Activated T-cell treated with anti-CD3 and anti-CD28 coated beads, Interleukin-2, amount 50 U/mL, for 48 hours (primary cell): ENCODE measurements around the gene OSBP2.

Experiments
- DNase-seq, 2 experiments: peaks; one replicate each; pipeline ENCODE4 v3.0.0-alpha.2; 2020

OSBP2 gene

GRCh38 chr22:30909306-30909705 lies 214.6 kb downstream of the OSBP2 start:
- DNase-seq: no peak

GRCh38 chr22:30910358-30910757 lies 215.7 kb downstream of the OSBP2 start:
- no peak for DNase-seq

- DNase-seq: no peak
Observed at GRCh38 chr22:30918761-30919160, 224.1 kb downstream of the OSBP2 start.

- no peak for DNase-seq
Observed at GRCh38 chr22:30919973-30920372, 225.3 kb downstream of the OSBP2 start.

GRCh38 chr22:30920407-30920806 lies 225.7 kb downstream of the OSBP2 start:
- DNase-seq: peak; percentile 90 to 93

GRCh38 chr22:30921108-30921507 lies 226.4 kb downstream of the OSBP2 start:
- DNase-seq: no peak

- peak; percentile 77 to 81 for DNase-seq
Observed at GRCh38 chr22:30922151-30922611, 227.5 kb downstream of the OSBP2 start.

GRCh38 chr22:30923168-30923900 lies 228.7 kb downstream of the OSBP2 start:
- DNase-seq: no peak

- no peak for DNase-seq
Observed at GRCh38 chr22:30925667-30926066, 231.0 kb downstream of the OSBP2 start.

- DNase-seq: no peak
Observed at GRCh38 chr22:30926706-30927105, 232.0 kb downstream of the OSBP2 start.

GRCh38 chr22:30927806-30928205 lies 233.1 kb downstream of the OSBP2 start:
- no peak for DNase-seq

- DNase-seq: no peak
Observed at GRCh38 chr22:30928401-30928800, 233.7 kb downstream of the OSBP2 start.

- DNase-seq: no peak
Observed at GRCh38 chr22:30930228-30930627, 235.6 kb downstream of the OSBP2 start.

GRCh38 chr22:30931541-30932300 lies 237.0 kb downstream of the OSBP2 start:
- DNase-seq: no peak

- no peak for DNase-seq
Observed at GRCh38 chr22:30932661-30933060, 238.0 kb downstream of the OSBP2 start.

- DNase-seq: no peak
Observed at GRCh38 chr22:30933457-30933856, 238.8 kb downstream of the OSBP2 start.

GRCh38 chr22:30934053-30934452 lies 239.4 kb downstream of the OSBP2 start:
- no peak for DNase-seq

GRCh38 chr22:30940685-30941362 lies 246.2 kb downstream of the OSBP2 start:
- peak; percentile 56 to 59 for DNase-seq

GRCh38 chr22:30941363-30941740 lies 246.7 kb downstream of the OSBP2 start:
- peak in 1 of 2 experiments; percentile 25 for DNase-seq

GRCh38 chr22:30943368-30943767 lies 248.7 kb downstream of the OSBP2 start:
- no peak for DNase-seq

GRCh38 chr22:30944986-30945385 lies 250.3 kb downstream of the OSBP2 start:
- DNase-seq: no peak

- DNase-seq: no peak
Observed at GRCh38 chr22:30945653-30946052, 251.0 kb downstream of the OSBP2 start.

- no peak for DNase-seq
Observed at GRCh38 chr22:30946354-30946753, 251.7 kb downstream of the OSBP2 start.
